HL-60/S4 treated with retinoic acid at 250 ng/mL for 4 days and 3 days (cell line): ENCODE measurements around the gene TSPEAR.
"Not testable (repeated sequence)": the region's sequence is repeated elsewhere in the genome, so short reads cannot be mapped to it uniquely, and the experiment has no call there.

Experiments
- in situ Hi-C: fragments of 300-500 bp; cut with MboI; formaldehyde crosslinking; loops from 2 replicates; pipeline ENCODE4 v1.7.0; 2022; ENCODE audit warnings: low sequenced_read_pairs

Gene TSPEAR

DNA sequence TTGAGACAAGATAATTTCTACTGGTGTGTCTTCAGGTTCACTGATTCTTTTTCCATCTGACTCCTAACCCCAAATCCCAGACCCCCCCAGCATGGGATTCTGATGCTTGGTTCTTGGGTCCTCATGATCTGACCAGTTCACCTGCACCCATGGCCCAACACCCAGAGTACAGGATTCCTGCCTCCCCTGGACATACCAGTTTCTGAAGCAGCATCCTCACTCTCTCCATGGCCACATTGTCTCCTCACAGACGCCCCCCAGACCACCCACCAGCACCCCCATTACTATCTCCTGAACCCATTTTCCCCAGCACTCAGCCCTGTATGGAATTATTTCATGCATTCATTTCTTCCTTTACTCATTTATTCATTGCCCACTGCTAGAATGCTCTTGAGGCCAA lies 54.5 kb downstream of the TSPEAR start:
- in situ Hi-C loops, result no loop called here

DNA sequence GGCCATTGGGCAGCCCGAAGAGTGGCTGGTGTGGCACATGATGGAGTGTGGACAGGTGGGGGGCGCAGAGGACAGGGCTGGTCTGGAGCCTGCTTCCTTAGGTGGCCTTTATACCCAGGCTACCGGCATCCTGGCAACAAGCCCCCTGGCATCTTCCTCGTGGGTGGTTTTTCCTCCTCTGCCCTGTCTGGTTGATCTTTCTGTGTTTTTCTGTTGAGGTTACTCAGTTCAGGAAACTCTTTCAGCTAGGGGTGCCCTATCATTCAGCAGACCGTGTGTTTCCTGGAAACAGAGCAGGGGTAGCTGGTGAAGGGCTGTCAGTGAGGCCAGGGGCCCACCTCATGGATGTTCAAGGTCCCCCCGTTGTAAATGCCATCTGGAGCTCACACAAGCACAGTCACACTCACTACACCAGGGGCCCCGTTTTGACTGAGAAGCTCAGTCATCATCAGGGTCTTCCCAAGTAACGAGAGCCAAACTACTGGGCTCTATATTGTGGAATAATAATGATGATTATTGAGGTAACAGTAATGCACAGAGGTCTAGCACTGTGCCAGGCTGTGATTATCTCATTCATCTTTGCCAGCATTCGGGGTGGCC lies 56.7 kb downstream of the TSPEAR start, which contains the start of gene KRTAP12-4:
KRTAP12-4 (minus strand) TSS at position 84 of the 600 bp plus-strand sequence; CDS start at position 39, 45 bp downstream.
- in situ Hi-C loops, result no loop called here

DNA sequence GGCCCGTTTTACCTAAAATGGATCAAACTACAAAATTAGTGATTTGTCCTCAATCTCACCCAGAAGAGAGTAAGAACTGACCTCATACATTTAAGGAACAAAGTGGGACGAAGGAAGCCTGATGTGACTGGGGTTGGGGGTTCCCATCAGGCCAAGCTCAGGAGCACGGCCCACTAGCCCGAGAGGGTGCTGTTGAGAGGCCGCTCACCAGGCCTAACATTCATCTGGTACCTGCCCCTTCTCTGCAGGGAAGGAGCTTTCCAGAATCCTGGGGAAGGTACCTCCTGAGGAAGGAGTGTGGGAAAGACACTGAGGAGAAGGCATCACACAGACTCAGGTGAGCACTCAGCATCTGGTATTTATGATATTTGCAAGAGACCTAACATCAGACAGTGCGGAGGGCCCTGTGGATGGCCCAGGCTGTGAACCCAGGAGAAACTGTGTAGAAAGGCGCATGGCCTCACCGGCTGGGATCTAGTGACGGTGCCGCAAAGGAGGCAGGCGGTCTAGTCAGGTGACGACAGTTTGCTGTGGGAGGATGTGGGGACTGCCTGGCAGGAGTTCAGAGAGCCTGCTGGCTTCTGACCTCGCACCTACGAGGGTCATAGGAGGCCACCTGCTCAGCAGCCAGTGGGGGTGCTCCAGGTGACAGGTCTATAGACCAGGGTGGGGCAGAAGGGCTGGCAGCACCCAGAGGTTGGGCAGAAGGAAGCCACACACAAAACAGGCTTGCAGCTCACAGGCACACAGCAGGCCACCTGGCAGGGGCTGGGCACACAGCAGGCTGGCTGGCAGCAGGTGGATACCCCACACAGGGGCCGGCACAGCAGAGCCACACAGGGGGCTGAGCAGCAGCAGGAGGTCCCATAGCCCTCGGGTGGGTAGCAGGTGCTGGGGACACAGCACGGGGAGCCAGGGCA lies 57.5 kb downstream of the TSPEAR start:
- in situ Hi-C loops, result no loop called here

DNA sequence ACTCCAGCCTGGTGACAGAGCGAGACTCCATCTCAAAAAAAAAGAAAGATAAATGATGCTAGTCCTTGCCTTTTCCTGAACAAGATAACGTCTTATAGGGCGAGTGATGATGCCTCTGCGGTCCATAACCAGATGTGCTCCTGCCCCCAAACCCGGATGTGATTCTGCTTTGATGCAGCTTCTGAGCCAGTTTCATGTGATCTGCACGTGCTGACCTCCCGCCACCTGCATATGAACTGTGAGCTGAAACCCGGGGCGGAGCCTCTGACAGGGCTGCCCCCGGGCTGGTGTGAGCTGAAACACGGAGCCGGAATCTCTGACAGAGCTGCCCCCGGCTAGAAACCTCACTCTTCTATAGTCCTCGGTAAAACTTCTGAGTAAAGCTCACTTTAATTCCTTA lies 58.2 kb downstream of the TSPEAR start:
- in situ Hi-C loops, result no loop called here

DNA sequence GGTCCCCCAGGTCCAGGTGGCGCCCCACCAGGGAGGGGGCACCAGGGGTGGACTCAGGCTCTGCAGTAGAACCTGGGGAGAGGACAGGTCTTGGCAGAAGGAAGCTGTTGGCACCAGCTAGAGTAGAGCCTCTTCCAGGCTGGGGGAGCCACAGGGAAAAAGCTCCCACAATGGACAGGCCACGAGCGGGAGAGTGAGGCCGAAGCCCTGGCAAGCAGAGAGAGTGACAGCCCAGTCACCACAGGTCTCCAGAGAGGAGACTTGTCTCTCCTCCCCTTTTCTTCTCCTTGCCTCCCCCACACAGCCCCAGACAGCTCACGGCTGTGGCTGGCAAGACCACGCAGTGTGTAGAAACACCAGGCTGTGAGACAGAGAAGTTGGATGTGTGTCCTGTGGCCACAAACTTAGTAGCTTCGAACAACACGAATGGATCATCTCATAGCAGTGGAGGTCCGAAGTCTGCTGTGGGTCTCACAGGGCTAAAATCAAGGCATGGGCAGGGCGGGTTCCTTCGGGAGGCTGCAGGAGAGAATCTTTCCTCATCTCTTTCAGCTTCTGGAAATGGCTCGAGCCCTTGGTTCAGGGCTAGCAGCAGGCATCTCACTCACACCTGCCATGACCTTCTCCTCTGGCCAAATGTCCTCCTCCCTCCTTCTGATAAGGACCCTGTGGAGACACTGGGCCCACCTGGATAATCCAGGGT lies 60.2 kb downstream of the TSPEAR start:
- in situ Hi-C loops, result no loop called here

DNA sequence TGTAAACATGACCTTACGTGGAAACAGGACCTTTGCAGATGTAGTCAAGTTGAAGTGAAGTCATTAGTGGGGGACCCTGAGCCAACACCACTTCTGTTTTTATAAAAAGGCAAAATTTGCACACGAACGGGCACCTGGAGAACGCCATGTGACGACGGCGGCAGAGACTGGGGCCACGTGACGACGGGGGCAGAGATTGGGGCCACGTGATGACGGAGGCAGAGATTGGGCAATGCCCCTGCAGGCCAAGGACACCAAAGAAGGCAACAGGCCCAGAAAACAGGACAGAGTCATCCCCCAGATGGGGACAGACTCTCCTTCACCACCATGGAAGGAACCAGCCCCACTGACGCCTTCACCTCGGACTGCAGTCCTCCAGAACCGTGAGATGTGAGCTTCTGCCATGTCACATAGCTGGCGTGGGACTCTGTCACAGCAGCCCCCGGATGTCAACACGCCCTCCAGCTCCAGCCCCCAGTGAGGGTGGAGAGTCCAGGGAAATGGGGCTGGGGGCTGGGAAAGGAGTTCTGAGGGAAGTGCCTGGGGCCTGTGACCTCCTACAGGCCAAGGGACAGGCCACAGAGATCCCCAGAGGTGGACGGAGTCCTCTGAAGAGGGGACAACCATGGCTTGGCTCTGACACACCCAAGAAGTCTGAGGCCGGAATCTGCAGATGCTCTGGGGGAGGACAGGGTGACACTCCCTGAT lies 61.0 kb downstream of the TSPEAR start:
- in situ Hi-C loops, result no loop called here

DNA sequence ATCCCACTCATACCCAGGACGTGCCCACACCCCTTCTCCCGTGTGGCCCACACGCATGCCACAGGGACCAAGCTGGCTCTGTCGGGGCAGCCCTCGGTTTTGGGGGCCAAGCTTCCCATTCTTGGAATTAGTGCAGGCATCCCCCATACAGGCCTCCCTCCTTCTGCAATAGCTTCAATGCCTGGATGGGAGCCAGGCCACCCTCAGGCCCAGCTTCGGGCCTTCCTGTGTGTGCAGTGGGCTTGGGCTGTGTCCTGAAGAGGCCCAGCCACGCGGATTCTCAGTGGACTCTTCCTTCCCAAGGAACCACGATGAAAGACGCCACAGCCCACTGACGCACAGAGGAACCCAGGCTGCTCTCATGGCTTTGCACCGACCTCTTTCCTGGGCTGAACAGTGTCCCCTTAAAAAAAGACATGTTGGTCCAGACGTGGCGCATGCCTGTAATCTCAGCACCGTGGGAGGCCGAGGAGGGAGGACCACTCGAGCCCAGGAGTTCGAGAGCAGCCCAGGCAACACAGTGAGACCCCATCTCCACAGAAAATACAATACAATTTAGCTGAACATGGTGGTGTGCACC lies 61.8 kb downstream of the TSPEAR start:
- in situ Hi-C loops, result no loop called here

DNA sequence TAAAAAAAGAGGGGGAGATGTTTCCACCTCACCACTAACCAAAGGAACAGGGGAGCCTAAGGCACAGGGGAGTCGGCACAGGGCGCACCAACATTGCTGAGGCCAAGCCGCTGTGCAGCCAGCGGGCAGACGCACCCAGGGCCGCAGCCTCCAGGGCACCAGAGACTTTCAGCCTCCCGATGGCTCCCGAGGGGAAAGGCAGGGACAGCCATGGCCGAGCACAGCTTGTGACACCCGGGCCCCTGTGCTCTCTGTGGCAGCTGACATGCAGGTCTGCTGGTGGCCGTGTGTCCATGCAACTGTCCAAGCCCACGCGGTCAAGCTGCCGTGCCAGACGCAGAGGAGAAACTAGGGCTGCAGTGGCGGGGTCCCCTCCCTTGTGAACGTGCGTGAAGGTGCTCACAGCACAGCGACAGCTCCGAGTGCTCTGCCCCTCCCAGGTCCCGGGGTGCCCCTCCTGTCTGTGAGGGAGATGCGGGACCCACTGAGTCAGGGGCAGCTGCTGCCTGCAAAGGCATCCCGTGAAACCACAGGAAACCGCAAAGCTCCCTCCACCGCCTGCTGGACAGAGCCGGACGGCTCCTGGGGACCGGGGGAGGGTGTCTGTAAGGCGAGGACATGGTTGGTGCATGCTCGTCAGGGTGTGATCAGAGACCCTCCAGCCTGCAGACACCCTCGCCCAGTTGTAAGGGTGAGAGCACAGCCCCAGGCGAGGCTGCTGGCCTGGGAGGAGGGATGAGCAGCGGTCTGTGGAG lies 62.6 kb downstream of the TSPEAR start:
- in situ Hi-C loops, result no loop called here

DNA sequence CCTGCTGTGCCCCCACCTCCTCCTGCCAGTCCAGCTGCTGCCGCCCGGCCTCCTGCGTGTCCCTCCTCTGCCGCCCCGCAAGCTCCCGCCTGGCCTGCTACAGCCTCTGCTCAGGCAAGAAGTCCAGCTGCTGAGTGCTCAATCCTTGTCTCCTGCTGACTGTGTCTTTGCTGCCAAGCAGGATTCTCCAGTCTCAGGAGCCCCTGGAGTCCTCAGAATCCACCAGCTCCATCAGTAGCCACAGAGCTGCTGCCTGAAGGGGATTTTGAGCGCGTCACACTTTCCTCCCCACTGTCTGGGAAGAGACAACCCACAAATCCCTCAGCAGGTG lies 64.2 kb downstream of the TSPEAR start:
- in situ Hi-C loops, result no loop called here

DNA sequence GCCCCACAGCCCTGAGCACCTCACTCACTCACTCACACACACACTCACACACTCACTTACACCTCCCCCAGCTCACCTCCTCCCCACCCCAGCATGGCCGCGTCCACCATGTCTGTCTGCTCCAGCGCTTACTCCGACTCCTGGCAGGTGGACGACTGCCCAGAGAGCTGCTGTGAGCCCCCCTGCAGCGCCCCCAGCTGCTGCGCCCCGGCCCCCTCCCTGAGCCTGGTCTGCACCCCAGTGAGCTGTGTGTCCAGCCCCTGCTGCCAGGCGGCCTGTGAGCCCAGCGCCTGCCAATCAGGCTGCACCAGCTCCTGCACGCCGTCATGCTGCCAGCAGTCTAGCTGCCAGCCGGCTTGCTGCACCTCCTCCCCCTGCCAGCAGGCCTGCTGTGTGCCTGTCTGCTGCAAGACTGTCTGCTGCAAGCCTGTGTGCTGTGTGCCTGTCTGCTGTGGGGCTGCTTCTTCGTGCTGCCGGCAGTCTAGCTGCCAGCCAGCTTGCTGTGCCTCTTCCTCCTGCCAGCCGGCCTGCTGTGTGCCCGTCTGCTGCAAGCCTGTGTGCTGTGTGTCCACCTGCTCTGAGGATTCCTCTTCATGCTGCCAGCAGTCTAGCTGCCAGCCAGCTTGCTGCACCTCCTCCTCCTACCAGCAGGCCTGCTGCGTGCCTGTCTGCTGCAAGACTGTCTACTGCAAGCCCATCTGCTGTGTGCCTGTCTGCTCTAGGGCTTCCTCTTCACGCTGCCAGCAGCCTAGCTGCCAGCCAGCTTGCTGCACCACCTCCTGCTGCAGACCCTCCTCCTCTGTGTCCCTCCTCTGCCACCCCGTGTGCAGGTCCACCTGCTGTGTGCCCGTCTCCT lies 64.8 kb downstream of the TSPEAR start, which contains the start of gene KRTAP10-11:
KRTAP10-11 (plus strand) TSS at position 49 of the 856 bp plus-strand sequence; CDS start at position 94, 45 bp downstream.
- in situ Hi-C loops, result not testable (repeated sequence)

DNA sequence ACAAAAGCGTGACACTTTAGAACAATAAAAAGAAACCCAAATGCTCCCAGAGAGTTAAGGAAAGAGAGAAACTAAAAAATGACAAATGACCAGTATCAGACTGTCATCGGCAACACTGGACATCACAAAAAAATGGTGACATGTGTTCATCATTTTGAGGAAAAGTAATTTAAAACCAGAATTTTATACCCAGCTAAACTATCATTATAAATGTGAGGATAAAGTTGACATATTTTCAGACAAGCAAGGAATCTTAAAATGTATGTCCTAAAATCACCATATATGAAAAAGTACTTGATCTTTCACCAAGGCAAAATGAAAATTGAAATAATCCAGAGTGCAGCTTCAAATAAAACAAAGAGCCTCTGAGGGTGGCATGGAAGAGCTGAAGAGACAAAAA lies 66.5 kb downstream of the TSPEAR start:
- in situ Hi-C loops, result no loop called here

DNA sequence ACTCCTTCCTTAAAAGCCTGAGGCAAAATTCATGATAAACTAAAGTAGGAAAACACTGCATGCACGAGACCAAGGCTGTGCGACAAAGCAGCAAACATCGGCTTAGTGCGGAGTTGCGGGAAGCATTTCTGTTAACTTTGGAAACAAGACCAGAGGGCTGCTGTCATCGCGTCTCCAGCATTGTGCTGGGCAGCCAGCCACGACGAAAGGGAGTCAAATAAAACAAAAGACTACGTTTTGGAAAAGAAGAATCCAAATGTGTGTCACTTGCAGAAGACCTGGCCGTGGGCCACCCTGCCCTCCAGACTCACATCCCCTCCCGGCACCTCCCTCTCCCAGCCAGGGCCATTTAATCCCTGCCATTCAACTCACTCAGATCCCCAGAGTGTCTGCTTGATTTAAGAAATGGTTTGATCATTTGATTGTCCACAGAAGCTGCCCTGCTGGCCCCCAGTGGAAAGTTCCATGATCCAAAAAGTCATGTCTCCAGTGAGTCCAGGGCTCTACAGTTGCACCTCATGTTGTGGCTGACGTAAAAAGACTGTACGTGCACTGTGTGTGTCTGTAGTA lies 67.5 kb downstream of the TSPEAR start:
- in situ Hi-C loops, result no loop called here

DNA sequence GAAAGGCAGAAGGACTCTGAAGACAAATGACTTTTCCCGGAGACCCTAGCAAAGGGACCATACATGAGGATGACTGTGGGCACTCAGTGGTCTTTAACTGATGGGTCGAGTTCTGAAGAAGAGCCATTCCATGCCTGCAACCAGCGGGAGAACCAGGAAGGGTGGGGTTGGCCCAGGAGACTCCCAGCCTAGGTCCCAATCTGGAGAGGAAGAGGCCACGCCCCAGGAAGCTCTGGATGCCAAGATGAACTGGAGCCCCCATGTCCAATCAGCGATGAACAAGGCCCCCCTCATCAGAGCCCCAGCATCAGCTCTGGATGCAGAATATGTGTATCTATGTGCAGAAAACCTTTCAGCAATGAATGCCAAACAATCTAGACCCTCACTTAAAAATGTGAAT lies 70.6 kb downstream of the TSPEAR start:
- in situ Hi-C loops, result no loop called here

DNA sequence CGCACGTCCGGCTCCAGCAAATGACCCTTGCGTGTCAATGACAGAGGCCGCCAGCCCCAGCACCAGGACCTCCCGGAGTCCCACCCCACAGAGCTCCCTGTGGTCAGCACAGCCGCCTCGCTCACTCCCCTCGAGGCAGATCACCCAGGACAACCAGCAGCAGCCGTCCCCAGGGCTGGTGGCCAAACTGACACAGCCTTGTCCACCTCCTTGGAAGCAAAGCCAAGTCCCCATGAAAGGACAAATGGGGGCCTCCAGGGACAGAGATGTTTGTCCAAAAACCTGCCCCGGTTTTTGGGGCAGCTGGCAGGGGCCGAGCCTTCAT lies 72.1 kb downstream of the TSPEAR start:
- in situ Hi-C loops, result no loop called here

DNA sequence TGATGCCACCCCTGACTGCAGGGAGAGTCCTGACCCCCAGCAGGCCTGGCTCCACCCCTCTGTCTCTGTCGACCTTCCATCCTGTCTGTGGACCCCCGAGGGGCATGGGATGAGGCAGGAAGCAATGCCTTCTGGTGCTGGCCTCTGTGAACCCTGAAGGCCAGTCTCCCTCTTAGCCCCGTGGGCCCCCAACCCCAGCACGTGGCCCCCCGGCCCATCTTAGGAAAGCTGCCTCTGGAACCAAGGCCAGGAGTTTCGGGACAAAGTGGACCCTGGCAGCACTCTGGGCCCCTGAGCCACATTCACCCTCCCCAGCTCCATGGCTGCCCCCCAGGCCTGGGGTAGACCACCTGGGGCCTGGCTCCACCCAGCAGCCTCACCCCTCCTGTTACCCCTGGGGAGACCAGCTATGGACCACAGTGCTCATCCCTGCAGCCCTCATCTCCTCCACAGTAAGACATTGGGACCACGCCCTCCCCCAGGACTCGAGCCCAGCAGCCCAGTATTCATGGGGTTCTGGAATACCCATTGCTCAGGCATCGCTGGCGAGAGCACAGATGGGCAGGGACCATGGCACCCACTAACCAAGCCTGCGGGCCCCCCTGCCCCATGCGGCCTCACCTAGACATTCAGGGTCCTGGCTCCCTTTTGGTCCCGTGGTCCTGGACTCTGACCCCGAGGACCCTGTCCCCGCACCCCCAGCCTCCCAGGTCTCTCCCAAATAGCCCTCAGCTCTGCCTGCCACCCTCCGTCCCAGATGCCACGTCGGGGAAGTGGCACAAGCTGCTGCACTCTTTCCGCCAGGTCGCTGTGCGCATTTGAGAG lies 72.7 kb downstream of the TSPEAR start:
- in situ Hi-C loops, result not testable (repeated sequence)

DNA sequence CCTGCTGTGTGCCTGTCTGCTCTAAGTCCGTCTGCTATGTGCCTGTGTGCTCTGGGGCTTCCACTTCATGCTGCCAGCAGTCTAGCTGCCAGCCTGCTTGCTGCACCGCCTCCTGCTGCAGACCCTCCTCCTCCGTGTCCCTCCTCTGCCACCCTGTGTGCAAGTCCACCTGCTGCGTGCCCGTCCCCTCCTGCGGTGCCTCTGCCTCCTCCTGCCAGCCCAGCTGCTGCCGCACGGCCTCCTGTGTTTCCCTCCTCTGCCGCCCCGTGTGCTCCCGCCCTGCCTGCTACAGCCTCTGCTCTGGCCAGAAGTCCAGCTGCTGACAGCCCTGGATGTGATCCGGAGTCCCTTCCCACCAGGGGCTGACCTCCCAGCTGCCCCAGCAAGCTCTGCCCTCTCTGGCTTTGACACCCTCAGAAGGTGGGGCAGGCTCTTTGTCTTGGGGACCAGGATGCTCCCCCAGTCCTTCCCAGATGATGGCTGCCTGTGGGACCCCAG lies 73.5 kb downstream of the TSPEAR start:
- in situ Hi-C loops, result not testable (repeated sequence)

DNA sequence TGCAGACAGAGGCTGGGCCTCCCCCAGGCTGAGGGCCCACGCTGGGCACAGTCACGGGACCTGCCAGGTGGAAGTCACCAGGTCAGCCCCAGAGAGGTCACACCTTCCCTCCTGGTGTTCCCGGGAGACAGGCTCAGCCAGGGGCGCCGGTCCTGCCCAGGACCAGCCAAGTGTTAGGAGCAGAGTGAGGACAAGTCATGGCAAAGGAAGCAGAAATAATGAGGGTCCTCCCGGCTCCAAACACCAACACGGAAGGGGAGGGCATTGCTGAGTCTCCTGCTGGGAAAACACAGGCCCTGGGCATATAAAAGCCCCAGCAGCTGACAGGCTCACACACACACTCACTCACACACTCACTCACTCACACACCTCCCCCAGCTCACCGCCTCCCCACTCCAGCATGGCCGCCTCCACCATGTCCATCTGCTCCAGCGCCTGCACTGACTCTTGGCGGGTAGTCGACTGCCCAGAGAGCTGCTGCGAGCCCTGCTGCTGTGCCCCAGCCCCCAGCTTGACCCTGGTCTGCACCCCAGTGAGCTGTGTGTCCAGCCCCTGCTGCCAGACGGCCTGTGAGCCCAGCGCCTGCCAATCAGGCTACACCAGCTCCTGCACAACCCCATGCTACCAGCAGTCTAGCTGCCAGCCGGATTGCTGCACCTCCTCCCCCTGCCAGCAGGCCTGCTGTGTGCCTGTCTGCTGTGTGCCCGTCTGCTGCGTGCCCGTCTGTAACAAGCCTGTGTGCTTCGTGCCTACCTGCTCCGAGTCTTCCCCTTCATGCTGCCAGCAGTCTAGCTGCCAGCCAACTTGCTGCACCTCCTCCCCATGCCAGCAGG lies 74.1 kb downstream of the TSPEAR start, which contains the start of gene KRTAP10-10:
KRTAP10-10 (plus strand) TSS at position 339 of the 833 bp plus-strand sequence; CDS start at position 401, 62 bp downstream.
- in situ Hi-C loops, result no loop called here
